ENCODE data around the gene SF3A2.
"Not testable (repeated sequence)": the region's sequence is repeated elsewhere in the genome, so short reads cannot be mapped to it uniquely, and the experiment has no call there.

The SF3A2 gene

GRCh38 chr19:2236314-2237050, at the start of gene SF3A2, which contains the start of gene PLEKHJ1:
Gene SF3A2 (plus strand): TSS chr19:2236824. CDS start chr19:2243419, 6,595 bp downstream.
Gene PLEKHJ1 (minus strand): TSS chr19:2236329. CDS start chr19:2236248, 81 bp downstream.
- peak; percentile 98 for DNase-seq

- DNase-seq: no peak
Measured at GRCh38 chr19:2187159-2187558, 49.5 kb upstream of the SF3A2 start.

GRCh38 chr19:2188708-2189385, 47.8 kb upstream of the SF3A2 start:
- no peak for DNase-seq

GRCh38 chr19:2189880-2190279, 46.7 kb upstream of the SF3A2 start:
- DNase-seq: no peak

GRCh38 chr19:2190848-2191455, 45.7 kb upstream of the SF3A2 start:
- DNase-seq: no peak

GRCh38 chr19:2191456-2192310, 44.9 kb upstream of the SF3A2 start:
- no peak for DNase-seq

GRCh38 chr19:2192862-2193261, 43.8 kb upstream of the SF3A2 start:
- no peak for DNase-seq

GRCh38 chr19:2193807-2194206, 42.8 kb upstream of the SF3A2 start:
- no peak for DNase-seq

- DNase-seq: no peak
Measured at GRCh38 chr19:2194513-2195078, 42.0 kb upstream of the SF3A2 start.

- DNase-seq: no peak
Measured at GRCh38 chr19:2195361-2195760, 41.3 kb upstream of the SF3A2 start.

- DNase-seq: no peak
Measured at GRCh38 chr19:2195914-2196313, 40.7 kb upstream of the SF3A2 start.

GRCh38 chr19:2197270-2197669, 39.4 kb upstream of the SF3A2 start:
- DNase-seq: no peak

GRCh38 chr19:2198317-2198716, 38.3 kb upstream of the SF3A2 start:
- DNase-seq: no peak

GRCh38 chr19:2199215-2199614, 37.4 kb upstream of the SF3A2 start:
- DNase-seq: no peak

GRCh38 chr19:2199861-2200623, 36.6 kb upstream of the SF3A2 start:
- DNase-seq: no peak

- not testable (repeated sequence) for DNase-seq
Measured at GRCh38 chr19:2200624-2201294, 35.9 kb upstream of the SF3A2 start.

- no peak for DNase-seq
Measured at GRCh38 chr19:2201473-2202148, 35.0 kb upstream of the SF3A2 start.

GRCh38 chr19:2202366-2202765, 34.3 kb upstream of the SF3A2 start:
- no peak for DNase-seq

- DNase-seq: no peak
Measured at GRCh38 chr19:2207008-2207407, 29.6 kb upstream of the SF3A2 start.

GRCh38 chr19:2207991-2208860, 28.4 kb upstream of the SF3A2 start:
- DNase-seq: peak; percentile 22

Data from CD4-positive, alpha-beta T cell treated with Interleukin-17A for 1 hour (primary cell).